Measurements from ENCODE around the gene MAPKAP1.
A peak's percentile ranks its signal among the peaks of the same experiment; 100 is the strongest.

MAPKAP1 gene

DNA sequence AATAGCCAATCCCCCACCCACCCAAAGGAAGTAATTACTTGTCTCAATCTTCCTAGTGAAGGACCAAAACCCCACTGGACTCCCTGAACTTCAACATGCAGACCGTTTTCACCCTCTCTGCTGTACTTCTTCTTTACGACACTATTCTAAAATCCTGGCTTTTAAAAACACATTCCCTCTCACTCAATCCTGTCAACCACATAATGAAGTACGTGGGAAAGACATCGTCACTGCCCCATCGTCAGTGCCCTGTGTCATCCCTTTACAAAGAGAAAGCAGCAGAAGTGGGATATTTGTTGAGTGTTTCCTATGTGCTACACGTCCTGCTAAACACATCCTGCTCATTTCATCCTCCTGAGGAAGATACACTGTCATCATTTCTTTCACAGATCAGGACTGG, 54.2 kb downstream of the MAPKAP1 start:
- TF ChIP-seq CTCF (IDR thresholded peaks at IDR 0.05; ENCODE audit: low read depth, low read length): no peak
- TF ChIP-seq MYC (IDR thresholded peaks at IDR 0.05; ENCODE audit: low read depth, low read length): no peak
- no peak for TF ChIP-seq POLR2A (IDR thresholded peaks at IDR 0.05; ENCODE audit: extremely low read depth, insufficient read length)
- no peak for TF ChIP-seq MAX (IDR thresholded peaks at IDR 0.05; ENCODE audit: low read depth, low read length)
- DNase-seq (ENCODE audit: low read depth): no peak
- no peak overlapping the region for H3K4me3 ChIP-seq (ENCODE audit: low read depth, low read length)

DNA sequence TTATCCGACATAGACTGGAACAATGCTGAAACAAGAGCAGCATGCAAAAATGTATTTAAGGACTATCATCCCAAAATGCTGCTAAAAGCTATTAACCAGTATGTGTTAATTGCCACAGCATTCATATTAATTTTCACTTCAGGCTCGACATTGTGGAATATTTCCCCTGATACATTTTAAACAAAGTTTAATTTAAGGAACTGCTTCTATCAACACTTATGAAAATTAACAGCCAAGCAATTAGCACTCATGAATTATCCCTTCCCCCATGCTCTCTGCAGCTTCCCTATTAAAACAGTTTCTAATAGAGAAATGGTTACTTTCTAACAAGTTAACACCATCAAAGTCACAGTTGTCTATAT, 54.8 kb downstream of the MAPKAP1 start:
- TF ChIP-seq POLR2A (IDR thresholded peaks at IDR 0.05; ENCODE audit: extremely low read depth, insufficient read length) (no peak), MAX (IDR thresholded peaks at IDR 0.05; ENCODE audit: low read depth, low read length) (no peak), MYC (IDR thresholded peaks at IDR 0.05; ENCODE audit: low read depth, low read length) (no peak), CTCF (IDR thresholded peaks at IDR 0.05; ENCODE audit: low read depth, low read length) (no peak)

GRCh38 chr9:125651576-125652232, 55.3 kb downstream of the MAPKAP1 start:
- TF ChIP-seq POLR2A (IDR thresholded peaks at IDR 0.05; ENCODE audit: extremely low read depth, insufficient read length) (no peak), MYC (IDR thresholded peaks at IDR 0.05; ENCODE audit: low read depth, low read length) (no peak), CTCF (IDR thresholded peaks at IDR 0.05; ENCODE audit: low read depth, low read length) (no peak), MAX (IDR thresholded peaks at IDR 0.05; ENCODE audit: low read depth, low read length) (no peak)
- H3K4me3 ChIP-seq (ENCODE audit: low read depth, low read length): no peak overlapping the region
- no peak for DNase-seq (ENCODE audit: low read depth)

More for the DNA sequence above, 54.8 kb downstream of the MAPKAP1 start:
- DNase-seq (ENCODE audit: low read depth): no peak
- no peak overlapping the region for H3K4me3 ChIP-seq (ENCODE audit: low read depth, low read length)

- DNase-seq (ENCODE audit: low read depth): peak; percentile 86
- H3K4me3 ChIP-seq (ENCODE audit: low read depth, low read length): no peak overlapping the region
- TF ChIP-seq POLR2A (IDR thresholded peaks at IDR 0.05; ENCODE audit: extremely low read depth, insufficient read length) (no peak), MYC (IDR thresholded peaks at IDR 0.05; ENCODE audit: low read depth, low read length) (no peak), MAX (IDR thresholded peaks at IDR 0.05; ENCODE audit: low read depth, low read length) (0 out of 2 replicates have a peak, but pooled peaks have one; percentile 5), CTCF (IDR thresholded peaks at IDR 0.05; ENCODE audit: low read depth, low read length) (no peak)
Measured at GRCh38 chr9:125650271-125650737, 56.7 kb downstream of the MAPKAP1 start.

DNA sequence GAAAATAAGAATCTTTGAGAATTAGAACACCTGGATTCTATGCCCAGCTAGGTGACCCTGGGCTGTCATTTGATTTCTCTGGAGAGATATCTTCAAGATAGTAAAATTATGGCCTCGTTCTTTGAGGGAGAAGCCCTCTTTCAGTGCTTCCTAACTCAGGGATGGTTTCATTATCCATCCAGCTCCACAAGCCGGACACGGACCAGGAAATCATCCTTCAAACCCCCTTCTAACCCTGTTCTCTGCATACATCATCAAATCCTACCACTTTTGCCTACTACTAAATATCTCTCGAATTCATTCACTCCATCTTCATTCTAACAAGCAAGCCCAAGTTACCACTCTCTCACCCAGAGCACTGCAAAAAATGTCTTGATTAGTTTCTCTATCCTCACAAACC, 57.2 kb downstream of the MAPKAP1 start:
- no peak for DNase-seq (ENCODE audit: low read depth)
- H3K4me3 ChIP-seq (ENCODE audit: low read depth, low read length): no peak overlapping the region
- TF ChIP-seq CTCF (IDR thresholded peaks at IDR 0.05; ENCODE audit: low read depth, low read length) (no peak), POLR2A (IDR thresholded peaks at IDR 0.05; ENCODE audit: extremely low read depth, insufficient read length) (no peak), MYC (IDR thresholded peaks at IDR 0.05; ENCODE audit: low read depth, low read length) (no peak), MAX (IDR thresholded peaks at IDR 0.05; ENCODE audit: low read depth, low read length) (no peak)

Measured in NB4 (cell line).